HG02798 (cell line): ENCODE data around the gene TEAD4.
"Not testable (repeated sequence)": the region's sequence is repeated elsewhere in the genome, so short reads cannot be mapped to it uniquely, and the experiment has no call there.

Source experiments
- ATAC-seq: cut with Tn5 transposase; IDR thresholded peaks from one replicate; pipeline ENCODE4 v1.9.1; 2021; ENCODE audit warnings: mild to moderate bottlenecking; ENCODE audit not compliant: unreplicated experiment, poor library complexity

Gene TEAD4

DNA sequence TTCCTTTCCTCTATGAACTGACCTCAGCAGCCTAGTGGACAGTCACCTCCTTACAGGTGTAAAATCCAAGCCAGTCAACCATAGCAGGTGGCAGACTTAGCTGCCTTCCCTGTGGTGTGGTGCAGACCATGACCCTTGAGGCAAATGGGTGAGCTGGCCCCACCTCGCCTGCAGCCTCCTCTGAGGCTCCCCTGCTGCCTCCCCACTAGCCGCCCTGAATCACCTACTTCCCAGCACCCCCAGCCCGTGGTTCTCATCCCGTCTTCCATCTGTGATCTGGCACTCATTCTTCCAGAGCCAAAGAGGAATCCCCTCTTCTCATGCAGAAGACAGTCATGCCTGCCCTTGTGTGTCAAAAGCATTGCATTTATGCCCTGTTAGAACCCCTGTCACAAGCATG lies 83.6 kb downstream of the TEAD4 start:
- ATAC-seq, result no peak

DNA sequence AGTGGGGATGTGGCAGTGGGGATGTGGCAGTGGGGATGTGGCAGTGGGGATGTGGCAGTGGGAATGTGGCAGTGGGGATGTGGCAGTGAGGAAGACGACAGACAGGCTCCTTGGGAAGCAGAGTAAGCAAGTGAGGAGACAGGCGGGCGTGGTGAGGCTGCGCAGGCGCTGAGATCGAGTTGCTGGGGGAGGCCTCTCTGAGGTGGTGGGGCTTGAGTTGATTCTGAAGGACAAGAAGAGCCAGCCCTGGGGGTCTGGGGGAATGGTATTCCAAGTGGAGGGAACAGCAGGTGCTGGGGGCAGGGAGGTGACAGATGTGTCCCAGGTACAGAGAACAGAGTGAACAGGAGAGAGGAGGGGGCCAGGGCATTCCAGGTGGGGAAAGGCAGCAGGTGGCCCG lies 84.2 kb downstream of the TEAD4 start:
- no peak for ATAC-seq

DNA sequence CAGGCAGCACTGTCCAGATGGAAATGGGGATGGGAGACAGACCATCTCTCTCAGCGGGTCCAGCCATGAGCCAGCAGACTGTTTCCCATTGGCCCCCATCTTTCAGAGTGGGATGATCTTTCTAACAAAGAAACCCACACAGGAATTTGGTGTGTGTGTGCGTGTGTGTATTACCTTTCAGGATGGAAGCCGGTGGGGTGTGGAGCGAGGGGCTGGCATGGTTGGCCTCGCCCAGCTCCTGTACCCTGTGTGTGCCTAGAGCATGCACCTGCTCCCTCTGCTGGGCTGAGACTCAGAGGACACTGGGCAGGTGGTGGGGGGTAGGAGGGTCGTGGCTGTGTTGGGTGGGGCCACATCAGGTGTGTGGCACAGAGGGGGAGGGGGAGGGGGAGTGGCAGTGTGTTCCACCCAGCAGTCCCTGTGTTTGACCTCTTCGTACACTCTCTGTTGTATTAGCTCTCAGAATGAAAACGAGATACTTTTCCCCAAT lies 85.0 kb downstream of the TEAD4 start:
- no peak for ATAC-seq

DNA sequence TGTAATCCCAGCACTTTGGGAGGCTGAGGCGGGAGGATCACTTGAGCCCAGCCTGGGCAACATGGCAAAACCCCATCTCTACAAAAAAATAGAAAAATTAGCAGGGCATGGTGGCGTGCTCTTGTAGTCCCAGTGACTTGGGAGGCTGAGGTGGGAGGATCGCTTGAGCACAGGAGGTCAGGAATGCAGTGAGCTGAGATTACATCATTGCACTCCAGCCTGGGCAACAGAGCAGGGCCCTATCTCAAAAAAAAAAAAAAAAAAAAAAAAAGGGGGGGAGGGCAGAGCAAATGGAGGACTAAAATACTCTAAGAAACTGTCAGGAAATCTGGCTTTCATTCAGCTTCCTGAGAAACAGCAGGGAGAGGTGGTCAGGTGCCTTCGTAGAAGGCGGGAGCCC lies 86.3 kb downstream of the TEAD4 start:
- ATAC-seq, result no peak

DNA sequence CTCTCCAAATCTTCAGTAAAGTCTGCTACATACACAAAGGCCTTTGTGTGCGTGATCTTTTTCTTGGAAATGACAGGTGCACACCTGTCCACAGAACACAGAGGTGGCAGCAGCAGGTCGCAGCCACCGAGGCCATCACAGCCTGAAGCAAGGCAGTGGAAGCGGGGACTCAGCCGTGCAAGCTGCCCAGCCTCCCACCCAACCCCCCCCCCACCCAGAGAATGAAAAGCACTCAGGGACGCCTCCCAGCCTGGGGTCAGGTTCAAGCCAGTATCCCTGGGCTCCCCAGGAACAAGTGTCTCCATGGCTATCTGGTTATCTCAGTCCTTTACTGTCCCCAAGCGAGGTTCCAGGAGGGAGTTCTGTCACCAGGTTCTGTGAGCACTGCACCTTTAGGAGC lies 86.8 kb downstream of the TEAD4 start:
- no peak for ATAC-seq

DNA sequence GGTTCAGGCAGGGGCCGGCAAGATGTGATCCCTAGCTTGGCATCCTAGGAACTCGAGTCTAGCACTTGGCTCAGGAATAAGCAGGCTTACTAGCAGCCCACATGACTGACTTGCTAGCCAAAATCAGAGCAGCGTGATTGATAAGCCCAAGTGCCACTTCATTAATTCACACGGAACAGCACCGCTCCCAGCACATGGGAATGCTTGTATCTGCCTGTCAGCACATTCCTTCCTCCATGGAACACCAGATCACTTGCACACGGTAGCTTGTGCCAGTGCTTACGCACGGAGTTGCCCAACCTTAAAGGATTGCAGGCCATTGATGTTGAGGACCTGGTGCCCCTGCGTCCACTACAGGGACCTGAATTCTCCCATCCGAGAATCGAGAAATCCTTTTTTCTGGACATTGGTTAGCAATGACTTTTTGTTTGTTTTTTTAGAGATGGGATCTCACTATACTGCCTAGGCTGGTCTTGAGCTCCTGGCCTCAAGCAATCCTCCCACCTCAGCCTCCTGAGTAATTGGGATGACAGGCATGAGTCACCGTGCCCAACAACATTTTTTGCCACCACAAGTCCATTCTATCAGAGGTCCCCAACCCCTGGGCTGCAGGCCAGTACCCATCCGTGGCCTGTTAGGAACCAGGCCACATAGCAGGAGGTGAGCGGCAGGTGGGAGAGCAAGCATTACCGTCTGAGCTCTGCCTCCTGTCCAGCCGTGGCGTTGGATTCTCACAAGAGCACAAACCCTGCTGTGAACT lies 87.4 kb downstream of the TEAD4 start:
- ATAC-seq, result no peak

DNA sequence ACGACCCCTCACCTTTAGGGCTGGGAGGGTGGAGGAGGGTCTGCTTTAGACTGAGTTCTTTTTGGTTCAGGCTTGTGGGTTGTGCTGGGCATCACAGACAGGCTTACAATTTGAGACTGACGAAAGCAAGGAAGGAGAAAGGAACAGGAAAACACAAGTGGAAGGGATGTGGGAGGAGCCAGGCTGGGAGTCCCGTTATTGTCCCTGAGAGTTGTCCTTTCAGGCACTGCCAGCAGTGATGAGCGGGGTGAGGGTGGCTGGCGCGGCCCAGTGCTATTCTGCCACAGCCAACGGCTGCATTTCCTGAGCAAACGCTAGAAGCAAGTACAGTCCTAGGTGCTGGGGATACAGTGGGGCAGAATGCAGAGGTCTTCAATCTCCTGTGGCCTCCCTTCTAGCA lies 88.8 kb downstream of the TEAD4 start:
- no peak for ATAC-seq

DNA sequence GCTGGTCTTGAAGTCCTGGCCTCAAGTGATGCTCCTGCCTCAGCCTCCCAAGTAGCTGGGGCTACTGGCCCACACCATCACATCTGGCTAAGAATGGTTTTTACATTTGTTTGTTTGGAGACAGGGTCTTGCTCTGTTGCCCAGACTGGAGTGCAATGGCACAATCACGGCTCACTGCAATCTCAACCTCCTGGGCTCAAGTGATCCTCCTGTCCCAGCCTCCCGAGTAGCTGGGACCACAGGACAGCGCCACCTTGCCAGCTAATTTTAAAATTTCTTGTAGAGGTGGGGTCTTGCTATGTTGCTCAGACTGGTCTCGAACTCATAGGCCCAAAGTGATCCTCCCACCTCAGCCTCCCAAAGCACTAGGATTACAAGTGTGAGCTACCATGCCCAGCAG lies 89.3 kb downstream of the TEAD4 start:
- ATAC-seq, result no peak

DNA sequence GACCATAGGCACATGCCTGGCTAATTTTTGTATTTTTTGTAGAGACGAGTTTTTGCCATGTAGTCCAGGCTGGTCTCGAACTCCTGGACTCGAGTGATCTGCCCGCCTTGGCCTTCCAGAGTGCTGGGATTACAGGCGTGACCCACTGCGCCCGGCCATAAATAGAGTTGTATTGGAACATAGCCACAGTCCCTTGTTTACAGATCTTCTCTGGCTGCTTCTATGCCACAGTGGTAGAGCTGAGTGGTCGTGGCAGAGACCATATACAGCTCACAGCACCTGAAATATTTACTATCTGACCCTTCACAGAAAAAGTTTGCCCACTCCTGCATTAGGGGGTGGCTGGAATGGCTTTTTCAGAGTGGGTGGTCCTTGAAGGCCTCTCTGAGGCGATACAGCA lies 90.0 kb downstream of the TEAD4 start:
- no peak for ATAC-seq

DNA sequence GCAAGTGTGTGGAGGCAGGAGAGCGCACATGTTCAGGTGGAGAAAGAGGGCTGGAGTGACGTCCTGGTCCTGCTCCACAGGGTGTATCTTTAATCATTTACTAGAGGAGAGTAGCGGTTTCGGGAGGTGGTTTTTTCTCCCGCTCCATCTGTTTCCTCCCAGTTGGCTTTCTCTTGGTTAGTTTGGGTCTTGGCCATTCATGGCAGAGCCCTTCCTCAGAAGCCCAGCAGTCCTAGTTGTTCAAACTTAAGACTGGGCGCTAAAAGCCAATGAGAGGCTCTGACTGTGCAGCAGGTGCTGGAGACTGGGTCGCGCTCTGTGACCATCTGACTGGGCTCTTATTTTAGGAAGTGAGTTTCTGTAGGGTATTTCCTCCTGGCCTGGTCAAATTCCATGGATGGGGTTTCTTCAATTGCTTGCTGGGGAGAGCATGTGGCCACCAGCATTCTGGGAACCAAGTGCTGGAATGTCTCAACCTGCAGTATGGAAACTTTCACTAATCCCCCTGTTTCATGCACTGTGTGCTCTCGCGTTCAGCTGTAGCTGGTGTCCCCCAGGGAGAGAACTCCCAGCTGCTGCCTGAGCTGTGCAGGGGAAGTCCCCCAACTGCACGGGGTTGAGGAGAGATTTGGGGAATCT lies 90.5 kb downstream of the TEAD4 start:
- no peak for ATAC-seq

DNA sequence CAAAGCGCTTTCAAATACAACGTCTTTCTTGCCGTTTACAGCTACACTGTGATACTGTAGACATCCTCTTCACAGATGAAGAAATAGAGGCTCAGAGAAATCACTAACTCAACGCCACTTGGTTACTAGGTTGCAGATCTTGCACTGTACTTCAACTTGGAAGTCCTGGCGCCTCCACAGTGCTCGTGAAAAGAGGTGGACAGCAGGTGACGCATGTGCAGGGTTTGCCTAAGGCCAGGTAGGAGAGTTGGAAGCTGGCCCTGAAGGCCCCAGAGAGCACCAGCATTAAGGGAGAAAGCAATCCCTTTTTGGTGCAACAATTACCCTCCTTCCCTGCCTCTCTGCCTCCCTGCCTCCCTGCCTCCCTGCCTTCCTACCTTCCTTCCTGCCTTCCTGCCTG lies 95.2 kb downstream of the TEAD4 start:
- no peak for ATAC-seq

DNA sequence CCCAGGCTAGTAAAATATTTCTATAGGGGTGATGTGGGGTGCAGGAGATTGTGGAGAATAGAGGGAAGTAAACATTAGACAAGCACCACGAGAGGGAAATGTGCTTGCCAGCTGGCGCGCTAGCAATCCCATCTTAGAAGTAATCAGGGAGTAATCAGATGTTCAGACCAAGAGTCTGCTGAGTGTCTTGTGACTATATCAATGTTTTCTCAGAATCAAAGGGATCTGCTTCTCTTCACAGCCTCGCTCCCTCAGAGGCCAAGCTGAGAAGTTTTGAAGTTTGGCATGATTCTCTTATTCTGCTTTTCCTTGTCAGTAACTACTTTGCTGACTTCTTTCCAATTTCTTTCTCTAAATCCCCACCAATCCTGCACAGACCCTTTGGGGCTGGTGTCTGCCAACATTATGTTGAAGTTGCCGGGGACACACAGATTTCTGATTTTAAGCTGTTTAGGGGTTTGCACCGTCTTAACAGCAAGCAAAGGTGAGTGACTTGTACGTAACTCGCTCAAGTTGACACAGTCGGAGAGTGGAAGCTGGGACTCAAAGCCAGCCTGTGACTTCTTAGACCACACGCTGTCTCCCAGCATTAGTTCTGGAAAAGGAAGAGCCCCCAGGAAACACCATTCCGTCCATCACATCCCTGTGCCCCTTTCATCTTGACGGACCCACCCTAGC lies 96.0 kb downstream of the TEAD4 start:
- no peak for ATAC-seq

DNA sequence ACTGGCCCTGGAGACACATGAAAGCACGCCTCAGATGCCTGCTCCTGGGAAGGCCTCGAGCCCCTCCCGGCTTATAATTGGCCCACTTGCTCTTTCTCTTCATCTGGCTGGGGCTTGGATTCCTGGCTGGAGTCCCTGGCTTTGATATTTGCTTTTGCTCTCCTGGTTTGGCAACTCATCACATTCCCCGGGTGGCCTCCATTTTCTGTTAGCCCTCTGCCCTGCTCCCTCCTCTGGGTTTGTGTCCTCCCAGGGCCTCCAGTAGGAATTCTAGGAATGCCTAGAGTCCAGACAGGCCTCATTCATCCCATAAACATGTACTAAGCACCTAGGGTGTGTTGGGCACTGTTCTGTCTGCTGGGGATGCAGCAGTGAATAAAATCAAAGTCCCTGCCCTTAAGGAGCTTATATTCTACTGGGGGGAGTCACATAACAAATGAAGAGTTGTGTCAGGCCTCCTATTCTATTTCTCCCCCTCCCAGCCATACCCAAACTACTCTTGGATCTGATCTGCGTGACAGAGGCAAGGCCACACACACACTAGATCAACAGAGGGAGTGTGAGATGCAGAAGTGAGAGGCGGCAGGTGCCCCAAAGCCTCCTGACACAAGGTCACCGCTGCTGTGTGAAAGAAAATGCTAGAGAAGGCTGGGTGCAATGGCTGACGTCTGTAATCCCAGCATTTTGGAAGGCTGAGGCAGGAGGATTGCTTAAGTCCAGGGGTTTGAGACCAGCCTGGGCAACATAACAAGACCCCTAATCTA lies 96.7 kb downstream of the TEAD4 start:
- ATAC-seq, result no peak

DNA sequence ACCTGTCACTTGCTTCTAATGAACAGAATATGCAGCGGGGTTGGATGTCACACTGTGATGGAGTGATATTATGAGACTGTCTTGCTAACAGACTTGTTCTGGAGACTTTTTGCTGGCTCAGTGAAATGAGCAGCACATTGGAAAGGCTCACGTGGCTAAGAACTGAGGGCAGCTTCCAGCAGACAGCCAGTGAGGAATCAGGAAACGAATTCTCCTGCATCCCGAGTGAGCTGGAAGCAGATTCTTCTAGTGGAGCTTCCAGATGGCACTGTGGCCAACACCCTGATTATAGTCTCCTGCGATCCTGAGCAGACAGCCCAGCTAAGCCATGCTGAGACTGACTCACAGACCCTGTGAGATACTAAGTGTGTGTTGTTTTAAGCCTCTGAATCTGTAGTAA lies 101.9 kb downstream of the TEAD4 start:
- ATAC-seq, result no peak

DNA sequence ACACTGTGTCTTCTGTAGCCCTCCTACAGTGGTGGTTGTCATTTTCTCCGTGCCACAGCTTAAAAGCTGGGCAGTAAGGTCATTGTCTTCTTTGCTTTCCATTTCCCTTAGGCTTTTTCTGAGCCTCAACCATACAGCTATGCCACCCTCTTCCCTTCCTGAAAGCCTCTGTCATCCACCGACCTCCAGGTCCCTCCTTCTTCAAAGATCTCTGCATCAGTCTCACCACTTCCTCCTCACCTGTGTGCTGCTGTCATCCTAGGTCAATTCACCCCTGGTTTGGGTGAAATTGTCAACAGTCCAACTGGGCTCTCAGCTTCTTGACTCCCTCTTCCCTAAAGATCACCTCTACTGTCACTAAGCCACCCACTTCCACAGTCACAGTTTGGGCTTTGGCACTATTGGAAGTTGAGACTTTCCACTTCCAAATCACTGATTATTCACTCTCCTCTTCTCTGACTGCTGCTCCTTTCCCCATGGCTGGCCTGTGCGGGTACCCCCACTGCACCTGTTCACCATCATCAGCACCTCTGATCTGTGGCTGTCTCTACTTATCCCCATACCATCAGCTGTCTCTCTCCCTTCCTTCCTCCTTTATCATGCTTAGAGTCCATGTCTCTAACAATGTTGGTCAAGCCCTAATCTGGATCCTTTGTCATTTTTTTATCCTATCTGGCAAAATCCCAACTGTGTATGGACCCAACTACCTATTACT lies 102.5 kb downstream of the TEAD4 start:
- ATAC-seq, result no peak

DNA sequence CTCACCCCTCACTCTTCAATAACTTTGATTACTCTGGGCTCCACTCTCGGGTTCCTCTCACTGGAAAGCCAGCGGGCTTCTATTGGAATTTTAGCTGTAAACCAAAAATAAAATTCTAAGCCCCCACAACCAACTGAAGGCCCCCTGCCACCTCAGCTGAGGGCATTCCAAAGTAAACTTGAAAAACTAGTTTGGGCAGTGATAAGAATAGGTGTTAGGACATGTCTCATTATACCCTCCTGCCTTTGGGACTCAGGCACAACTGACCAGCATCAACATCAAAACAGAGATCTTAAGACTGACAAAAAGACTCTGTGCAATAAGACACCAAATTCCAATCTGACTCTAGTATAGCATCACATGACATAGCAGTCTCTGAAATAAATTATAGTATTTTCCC lies 106.1 kb downstream of the TEAD4 start:
- ATAC-seq, result no peak

DNA sequence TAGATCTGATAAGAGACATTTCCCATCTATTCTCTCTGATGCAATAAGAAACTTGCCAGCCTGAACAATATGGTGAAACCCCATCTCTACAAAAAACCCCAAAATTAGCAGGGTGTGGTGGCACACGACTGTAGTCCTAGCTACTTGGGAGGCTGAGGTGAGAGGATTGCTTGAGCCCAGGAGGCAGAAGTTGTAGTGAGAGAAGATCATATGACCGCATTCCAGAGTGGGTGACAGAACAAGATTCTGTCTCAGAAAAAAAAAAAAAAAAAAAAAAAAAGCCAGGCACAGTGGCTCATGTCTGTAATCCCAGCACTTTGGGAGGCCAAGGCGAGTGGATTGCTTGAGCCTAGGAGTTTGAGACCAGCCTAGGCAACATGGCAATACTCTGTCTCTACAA lies 106.6 kb downstream of the TEAD4 start:
- not testable (repeated sequence) for ATAC-seq

DNA sequence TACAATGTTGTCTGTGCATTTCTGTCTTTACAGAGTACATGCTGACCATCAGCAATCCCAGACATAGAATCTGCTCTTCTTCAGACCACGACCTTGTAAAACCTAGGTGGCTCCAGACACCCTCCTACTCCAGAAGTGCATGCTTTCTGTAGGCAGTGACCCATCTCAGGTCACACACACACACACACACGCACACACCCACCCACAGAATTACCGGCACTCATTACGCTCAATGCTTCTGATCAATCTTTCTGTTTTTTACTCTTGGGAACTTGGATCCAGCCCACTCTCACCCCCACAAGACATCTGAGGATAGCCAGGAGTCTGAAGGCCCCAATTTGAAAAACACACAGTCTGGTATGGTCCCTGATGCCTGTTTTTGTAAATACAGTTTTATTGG lies 110.5 kb downstream of the TEAD4 start:
- no peak for ATAC-seq

DNA sequence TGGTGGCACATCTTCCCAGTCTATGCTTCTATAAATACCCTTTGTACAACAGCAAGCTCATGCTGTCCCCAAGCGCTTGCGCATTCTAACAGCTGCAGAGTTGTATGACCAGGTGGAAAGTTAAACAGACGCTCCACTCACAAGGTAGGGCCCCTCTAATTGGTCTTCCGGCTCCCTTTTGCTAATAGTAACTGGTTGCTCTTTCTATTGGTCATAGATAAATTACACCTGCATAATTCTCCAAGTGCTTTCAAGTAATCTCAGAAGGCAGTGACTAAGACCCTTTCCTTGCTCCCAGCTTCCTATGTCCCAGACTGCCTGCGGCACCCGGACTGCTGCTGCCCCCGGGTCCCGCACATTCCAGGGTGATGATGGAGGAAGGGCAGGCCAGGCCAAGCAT lies 111.9 kb downstream of the TEAD4 start:
- no peak for ATAC-seq

DNA sequence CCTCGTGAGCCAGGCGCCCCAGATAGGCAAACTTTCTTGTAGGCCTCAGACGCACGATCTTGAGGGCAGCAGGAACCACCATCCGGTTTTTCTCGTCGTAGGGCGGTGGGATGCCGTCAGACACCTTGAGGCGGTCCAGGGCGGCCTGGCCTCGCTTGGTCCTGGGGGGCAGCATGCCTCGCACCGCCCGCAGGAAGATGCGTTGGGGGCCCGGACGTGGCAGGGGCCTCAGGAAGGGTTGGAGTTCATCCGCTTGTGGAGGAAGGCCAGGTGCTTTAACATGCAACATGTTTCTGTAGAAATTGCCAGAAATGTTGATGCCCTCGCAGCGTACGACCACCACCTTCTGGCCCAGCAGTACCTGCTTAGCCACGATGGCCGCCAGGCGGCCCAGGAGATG lies 112.5 kb downstream of the TEAD4 start:
- ATAC-seq, result no peak
